Measurements from ENCODE around the gene ZNF582.

DNA sequence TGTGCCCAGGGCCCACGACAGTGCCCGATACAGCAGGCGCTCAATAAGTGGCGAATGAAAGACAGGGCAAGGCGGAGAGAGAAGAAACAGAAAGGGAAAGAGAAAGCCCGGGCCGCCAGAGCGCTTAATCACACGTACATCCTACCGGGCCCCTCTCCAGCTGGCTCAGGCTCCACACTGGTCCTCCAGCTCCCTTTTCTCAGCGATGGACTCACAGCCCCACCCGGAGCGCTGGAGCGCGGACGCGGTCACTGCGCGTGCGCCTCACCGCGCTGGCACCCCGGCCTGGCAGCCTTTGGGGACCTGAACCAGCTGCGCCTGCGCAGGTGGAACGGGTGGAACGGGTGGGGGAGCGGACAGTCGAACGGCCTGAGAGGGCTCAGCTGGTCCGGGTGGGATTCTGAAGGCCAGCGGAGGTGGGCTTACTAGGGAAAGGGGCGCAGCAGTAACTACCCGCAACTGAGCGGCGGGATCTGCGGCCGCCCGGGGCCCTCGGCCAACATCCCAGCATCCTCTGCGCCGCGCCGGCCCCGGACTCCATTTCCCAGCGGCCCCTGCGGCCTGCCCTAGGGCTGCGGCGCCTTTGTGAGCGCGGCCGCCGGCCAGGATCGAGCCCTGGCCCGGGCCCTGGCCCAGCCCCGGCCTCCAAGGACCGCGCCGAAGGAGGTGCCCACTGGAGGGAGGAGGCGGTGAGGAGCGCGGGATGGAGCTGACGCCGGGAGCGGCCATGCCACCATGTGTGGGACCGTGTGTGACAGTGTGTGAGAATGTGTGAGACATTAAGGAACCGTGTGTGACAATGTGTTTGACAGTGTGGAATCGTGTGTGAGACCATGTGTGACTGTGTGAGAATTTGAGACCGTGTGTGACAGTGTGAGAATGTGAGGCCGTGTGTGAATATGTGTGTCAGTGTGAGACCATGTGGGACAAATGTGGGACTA is 10.7 kb upstream of the ZNF582 start, which contains the start of gene ZNF583:
- TF ChIP-seq, protein P1, sequence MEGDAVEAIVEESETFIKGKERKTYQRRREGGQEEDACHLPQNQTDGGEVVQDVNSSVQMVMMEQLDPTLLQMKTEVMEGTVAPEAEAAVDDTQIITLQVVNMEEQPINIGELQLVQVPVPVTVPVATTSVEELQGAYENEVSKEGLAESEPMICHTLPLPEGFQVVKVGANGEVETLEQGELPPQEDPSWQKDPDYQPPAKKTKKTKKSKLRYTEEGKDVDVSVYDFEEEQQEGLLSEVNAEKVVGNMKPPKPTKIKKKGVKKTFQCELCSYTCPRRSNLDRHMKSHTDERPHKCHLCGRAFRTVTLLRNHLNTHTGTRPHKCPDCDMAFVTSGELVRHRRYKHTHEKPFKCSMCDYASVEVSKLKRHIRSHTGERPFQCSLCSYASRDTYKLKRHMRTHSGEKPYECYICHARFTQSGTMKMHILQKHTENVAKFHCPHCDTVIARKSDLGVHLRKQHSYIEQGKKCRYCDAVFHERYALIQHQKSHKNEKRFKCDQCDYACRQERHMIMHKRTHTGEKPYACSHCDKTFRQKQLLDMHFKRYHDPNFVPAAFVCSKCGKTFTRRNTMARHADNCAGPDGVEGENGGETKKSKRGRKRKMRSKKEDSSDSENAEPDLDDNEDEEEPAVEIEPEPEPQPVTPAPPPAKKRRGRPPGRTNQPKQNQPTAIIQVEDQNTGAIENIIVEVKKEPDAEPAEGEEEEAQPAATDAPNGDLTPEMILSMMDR (IDR thresholded peaks at IDR 0.05; ENCODE audit: low read length), result no peak
- TF ChIP-seq EZH2phosphoT487 (IDR thresholded peaks at IDR 0.05; ENCODE audit: low read length) (no peak), EZH2 (optimal IDR thresholded peaks at IDR 0.05; ENCODE audit: low read depth, low read length) (no peak)
